Mesenteric fat pad (tissue), 1 donor: ENCODE data around the gene PTPRN2. TPM values are rescaled to one million over a fixed set of nuclear protein-coding genes. Genes with fewer than 3 reads are reported as not detected.
"Not testable (repeated sequence)": the region's sequence is repeated elsewhere in the genome, so short reads cannot be mapped to it uniquely, and the experiment has no call there.

Experiments used
- DNase-seq: peaks from one replicate; pipeline ENCODE4 v3.0.0-alpha.2; 2020; ENCODE audit warnings: low spot score
- microRNA-seq: library from miRNA; unstranded; fragments of <30 nt; microRNA quantifications from one replicate; pipeline ENCODE4 v1.2.0, GENCODE V29; 2020; ENCODE audit warnings: borderline number of aligned reads
- total RNA-seq: library from RNA; stranded (reverse); fragmentation: NEBNext Ultra II Directional; extraction: Animal tissue kit (Norgen Biotek cat#: 25700); gene quantifications from one replicate; pipeline ENCODE4 v1.2.1, GENCODE V29; 2021
- donor health status: DM: yes; HTN: yes; CAD: no.

The PTPRN2 gene
- total RNA-seq, 1 donor from 2014 or later = 2.6 TPM

GRCh38 chr7:157499121-157499834, 1088.3 kb downstream of the PTPRN2 start:
- peak; percentile 60 for DNase-seq

- DNase-seq = peak; percentile 37
Observed at GRCh38 chr7:157498657-157499056, 1089.0 kb downstream of the PTPRN2 start.

GRCh38 chr7:157497744-157498651, 1089.6 kb downstream of the PTPRN2 start:
- DNase-seq = peak; percentile 75

GRCh38 chr7:157497367-157497743, 1090.3 kb downstream of the PTPRN2 start:
- no peak for DNase-seq

- DNase-seq = peak; percentile 69
Observed at GRCh38 chr7:157496416-157497275, 1091.0 kb downstream of the PTPRN2 start.

DNA sequence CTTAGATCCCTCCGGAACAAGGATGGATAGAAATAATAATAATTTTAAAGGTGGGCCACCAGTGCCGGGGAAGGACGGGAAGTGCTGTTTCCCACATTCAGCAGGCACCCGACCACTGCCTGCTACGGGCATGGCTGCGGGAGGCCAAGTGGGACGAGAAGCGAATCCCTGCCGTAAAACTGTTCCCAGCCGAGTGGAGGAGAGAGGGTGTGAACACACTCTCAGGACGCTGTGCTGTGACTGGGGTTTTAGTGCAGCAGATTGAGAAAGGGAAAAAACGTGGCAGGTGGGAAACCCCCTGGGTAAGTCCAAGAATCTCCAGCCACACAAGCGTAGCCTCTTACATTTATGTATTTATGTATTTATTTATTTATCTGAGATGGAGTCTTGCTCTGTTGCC, 1092.0 kb downstream of the PTPRN2 start:
- peak; percentile 43 for DNase-seq

- DNase-seq = no peak
Observed at GRCh38 chr7:157495177-157495553, 1092.5 kb downstream of the PTPRN2 start.

- peak; percentile 83 for DNase-seq
Observed at GRCh38 chr7:157494506-157495176, 1093.0 kb downstream of the PTPRN2 start.

- peak; percentile 35 for DNase-seq
Observed at GRCh38 chr7:157493776-157494175, 1093.8 kb downstream of the PTPRN2 start.

GRCh38 chr7:157493017-157493416, 1094.6 kb downstream of the PTPRN2 start:
- peak; percentile 51 for DNase-seq

GRCh38 chr7:157490465-157490912, 1097.1 kb downstream of the PTPRN2 start:
- DNase-seq = peak; percentile 41

DNA sequence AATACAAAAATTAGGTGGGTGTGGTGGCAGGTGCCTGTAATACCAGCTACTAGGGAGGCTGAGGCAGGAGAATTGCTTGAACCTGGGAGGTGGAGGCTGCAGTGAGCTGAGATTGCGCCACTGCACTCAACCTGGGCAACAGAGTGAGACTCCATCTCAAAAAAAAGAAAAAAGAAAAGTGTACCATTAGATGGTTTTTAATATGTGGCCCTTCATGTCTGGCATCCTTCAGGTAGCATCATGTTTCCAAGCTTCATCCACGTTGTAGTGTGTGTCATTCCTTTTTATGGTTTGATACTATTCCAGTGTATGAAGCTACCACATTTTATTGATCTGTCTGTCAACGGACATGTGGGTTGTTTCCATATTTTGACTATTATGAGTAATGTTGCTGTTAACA, 1097.8 kb downstream of the PTPRN2 start:
- DNase-seq = not testable (repeated sequence)

Small RNAs within 50 kb of the gene (microRNA-seq; reads per million reads assigned to microRNA genes)
- gene MIR153-2 = not detected
- gene MIR5707 = not detected
- gene MIR595 = not detected

Other genes starting within 250 kb of the PTPRN2 start
- 4.7 TPM for gene NCAPG2, start 117.0 kb upstream of the PTPRN2 start, total RNA-seq
- 79.5 TPM for gene ESYT2, start 241.7 kb upstream of the PTPRN2 start, total RNA-seq